WTC11 (cell line): ENCODE results near the gene NSD1. TPM values are rescaled to one million over a fixed set of nuclear protein-coding genes. Genes with fewer than 3 reads are reported as not detected.

Experiments
- ATAC-seq: fragments of 200-7000 bp; cut with Tn5 transposase; 2 replicates; pipeline ENCODE4 v1.10.0; 2021; ENCODE audit warnings: mild to moderate bottlenecking, moderate library complexity
- CTCF ChIA-PET: fragments of 300-600 bp; sonication (Branson Sonifier 250); formaldehyde crosslinking; loops from one replicate; lab custom pipeline; 2021; ENCODE audit warnings: antibody characterized with exemption; lab: Charles Lee
- POLR2A ChIA-PET: fragments of 350-600 bp; sonication (Branson Sonifier 250); formaldehyde crosslinking; loops from one replicate; lab custom pipeline; 2021; ENCODE audit warnings: antibody characterized with exemption; lab: Charles Lee
- DNase-seq: peaks from one replicate; pipeline ENCODE4 v3.0.0; 2021; ENCODE audit warnings: low spot score
- H3K27ac Mint-ChIP-seq: 2 replicates; pipeline ENCODE4 v1.8.0; 2021; ENCODE audit warnings: mixed read lengths
- H3K27me3 Mint-ChIP-seq: 2 replicates; pipeline ENCODE4 v1.8.0; 2021; ENCODE audit warnings: low read depth, mild to moderate bottlenecking, moderate library complexity, mixed read lengths
- H3K36me3 Mint-ChIP-seq: 2 replicates; pipeline ENCODE4 v1.8.0; 2021; ENCODE audit warnings: mixed read lengths
- H3K4me1 Mint-ChIP-seq: 2 replicates; pipeline ENCODE4 v1.8.0; 2022; ENCODE audit warnings: mixed read lengths
- H3K4me3 Mint-ChIP-seq: 2 replicates; pipeline ENCODE4 v1.8.0; 2021; ENCODE audit warnings: mild to moderate bottlenecking, moderate library complexity, mixed read lengths
- H3K9me3 Mint-ChIP-seq: 2 replicates; pipeline ENCODE4 v1.8.0; 2021; ENCODE audit warnings: mixed read lengths
- CREM ChIP-seq: sonication (generic); formaldehyde crosslinking; IDR thresholded peaks from 2 replicates; pipeline ENCODE4 v1.8.1; 2022; ENCODE audit warnings: mild to moderate bottlenecking, missing genetic modification reagents, moderate library complexity
- ESRRA ChIP-seq: sonication (generic); formaldehyde crosslinking; IDR thresholded peaks from 2 replicates; pipeline ENCODE4 v1.8.1; 2022; ENCODE audit warnings: mild to moderate bottlenecking, missing genetic modification reagents, borderline replicate concordance
- GABPB1 ChIP-seq: sonication (generic); formaldehyde crosslinking; IDR thresholded peaks from 2 replicates; pipeline ENCODE4 v1.8.1; 2023; ENCODE audit warnings: mild to moderate bottlenecking, missing genetic modification reagents
- GRHL2 ChIP-seq: fragments of 250-450 bp; sonication (Bioruptor Pico); IDR thresholded peaks from 2 replicates; pipeline ENCODE4 v1.8.0; 2022; ENCODE audit warnings: mild to moderate bottlenecking, moderate library complexity; ENCODE audit not compliant: insufficient replicate concordance, severe bottlenecking
- HMGA2 ChIP-seq: fragments of 250-450 bp; sonication (Bioruptor Pico); IDR thresholded peaks from 2 replicates; pipeline ENCODE4 v1.4.0; 2021; ENCODE audit warnings: mild to moderate bottlenecking, moderate library complexity
- JAZF1 ChIP-seq: fragments of 250-450 bp; sonication (Bioruptor Pico); IDR thresholded peaks from 2 replicates; pipeline ENCODE4 v1.9.0; 2021; ENCODE audit warnings: moderate library complexity, mild to moderate bottlenecking, inconsistent platforms
- NFATC4 ChIP-seq: fragments of 250-450 bp; sonication (Bioruptor Pico); IDR thresholded peaks from 2 replicates; pipeline ENCODE4 v1.9.0; 2021; ENCODE audit warnings: mild to moderate bottlenecking
- NFYB ChIP-seq: sonication (generic); formaldehyde crosslinking; conservative IDR thresholded peaks from 2 replicates; pipeline ENCODE4 v1.8.0; 2022; ENCODE audit warnings: low read depth, missing genetic modification reagents
- OVOL2 ChIP-seq: fragments of 250-450 bp; sonication (Bioruptor Pico); IDR thresholded peaks from 2 replicates; pipeline ENCODE4 v1.9.0; 2021; ENCODE audit warnings: mild to moderate bottlenecking, borderline replicate concordance
- SMAD3 ChIP-seq: sonication (generic); formaldehyde crosslinking; IDR thresholded peaks from 2 replicates; pipeline ENCODE4 v1.8.0; 2022; ENCODE audit warnings: missing genetic modification reagents, mild to moderate bottlenecking, borderline replicate concordance
- SOX15 ChIP-seq: fragments of 250-450 bp; sonication (Bioruptor Pico); IDR thresholded peaks from 2 replicates; pipeline ENCODE4 v1.9.0; 2021; ENCODE audit warnings: mild to moderate bottlenecking
- TEAD1 ChIP-seq: sonication (generic); formaldehyde crosslinking; IDR thresholded peaks from 2 replicates; pipeline ENCODE4 v1.8.0; 2022; ENCODE audit warnings: mild to moderate bottlenecking, missing genetic modification reagents
- ZBTB21 ChIP-seq: sonication (generic); formaldehyde crosslinking; IDR thresholded peaks from 2 replicates; pipeline ENCODE4 v1.8.1; 2023; ENCODE audit warnings: mild to moderate bottlenecking, missing genetic modification reagents, borderline replicate concordance
- ZNF138 ChIP-seq: sonication (generic); formaldehyde crosslinking; conservative IDR thresholded peaks from 2 replicates; pipeline ENCODE4 v1.8.1; 2022; ENCODE audit warnings: mild to moderate bottlenecking, moderate library complexity, missing genetic modification reagents
- ZNF317 ChIP-seq: sonication (generic); formaldehyde crosslinking; IDR thresholded peaks from 2 replicates; pipeline ENCODE4 v1.8.1; 2023; ENCODE audit warnings: low read depth, mild to moderate bottlenecking, moderate library complexity, missing genetic modification reagents, borderline replicate concordance
- ZNF396 ChIP-seq: fragments of 250-450 bp; sonication (Bioruptor Pico); IDR thresholded peaks from 2 replicates; pipeline ENCODE4 v1.8.0; 2021; ENCODE audit warnings: mild to moderate bottlenecking, moderate library complexity, borderline replicate concordance
- ZNF416 ChIP-seq: fragments of 250-450 bp; sonication (Bioruptor Pico); IDR thresholded peaks from 2 replicates; pipeline ENCODE4 v1.9.0; 2021; ENCODE audit warnings: mild to moderate bottlenecking, inconsistent platforms
- total RNA-seq: library from RNA; stranded (reverse); gene quantifications from 3 replicates; pipeline ENCODE4 v1.2.3, GENCODE V29; 2021
- TF ChIP-seq, protein P1 (sequence below): fragments of 250-450 bp; sonication (Bioruptor Pico); conservative IDR thresholded peaks from 2 replicates; pipeline ENCODE4 v1.9.0; 2021; ENCODE audit warnings: mild to moderate bottlenecking
- TF ChIP-seq, protein P2 (sequence below): sonication (generic); formaldehyde crosslinking; IDR thresholded peaks from 2 replicates; pipeline ENCODE4 v1.8.0; 2022; ENCODE audit warnings: missing genetic modification reagents
- TF ChIP-seq, protein P3 (sequence below): fragments of 250-450 bp; sonication (Bioruptor Pico); IDR thresholded peaks from 2 replicates; pipeline ENCODE4 v1.9.0; 2021; ENCODE audit warnings: moderate library complexity, mild to moderate bottlenecking, inconsistent platforms, borderline replicate concordance
- TF ChIP-seq, protein P4 (sequence below): fragments of 250-450 bp; sonication (Bioruptor Pico); IDR thresholded peaks from 2 replicates; pipeline ENCODE4 v1.8.0; 2021; ENCODE audit warnings: mild to moderate bottlenecking
- TF ChIP-seq, protein P5 (sequence below): sonication (generic); formaldehyde crosslinking; IDR thresholded peaks from 2 replicates; pipeline ENCODE4 v1.8.1; 2022; ENCODE audit warnings: low read depth, mild to moderate bottlenecking, moderate library complexity, missing genetic modification reagents, borderline replicate concordance
- TF ChIP-seq, protein P6 (sequence below): sonication (generic); formaldehyde crosslinking; IDR thresholded peaks from 2 replicates; pipeline ENCODE4 v1.8.1; 2023; ENCODE audit warnings: mild to moderate bottlenecking, missing genetic modification reagents
- TF ChIP-seq, protein P7 (sequence below): sonication (generic); formaldehyde crosslinking; IDR thresholded peaks from 2 replicates; pipeline ENCODE4 v1.8.1; 2023; ENCODE audit warnings: mild to moderate bottlenecking, missing genetic modification reagents, moderate library complexity
- TF ChIP-seq, protein P8 (sequence below): sonication (generic); formaldehyde crosslinking; IDR thresholded peaks from 2 replicates; pipeline ENCODE4 v1.8.1; 2022; ENCODE audit warnings: mild to moderate bottlenecking, moderate library complexity, missing genetic modification reagents

Gene NSD1
- total RNA-seq, 1 experiment from 2014 or later, result 148 TPM

DNA sequence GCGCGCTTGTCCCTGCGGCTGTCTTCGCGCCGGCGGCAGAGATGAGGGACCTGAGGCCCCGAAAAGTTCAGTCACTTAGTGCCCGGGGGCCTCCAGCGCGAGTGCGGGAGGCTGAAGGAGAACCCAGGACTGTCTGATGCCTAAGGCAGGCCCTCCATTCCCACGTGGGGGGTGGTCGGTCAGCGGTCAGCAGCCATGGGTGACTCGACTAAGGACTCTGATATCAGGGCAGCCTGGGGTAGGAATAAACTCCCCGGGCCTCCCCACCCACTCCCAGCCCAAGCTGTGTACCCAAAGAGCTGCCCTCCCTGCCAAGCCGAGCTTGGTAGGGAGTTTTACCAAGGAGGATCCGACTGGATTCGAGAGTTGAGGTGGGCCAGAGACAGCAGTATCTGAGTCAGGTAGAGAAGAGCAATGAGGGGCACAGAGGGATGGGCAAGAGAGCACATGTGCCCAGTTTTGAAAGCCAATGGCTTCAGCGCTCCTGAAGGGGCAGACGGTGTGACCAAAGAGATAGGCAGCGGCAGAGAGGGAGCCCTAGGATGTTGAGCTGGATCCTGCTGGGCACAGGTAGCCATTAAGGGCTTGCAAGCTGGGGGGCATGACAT is 46.1 kb upstream of the NSD1 start (continued):
- TF ChIP-seq ZNF396 (no peak), ZNF416 (CRISPR knock-in tag) (no peak), ZNF317 (no peak), TEAD1 (CRISPR knock-in tag) (no peak)
- TF ChIP-seq, protein P1, sequence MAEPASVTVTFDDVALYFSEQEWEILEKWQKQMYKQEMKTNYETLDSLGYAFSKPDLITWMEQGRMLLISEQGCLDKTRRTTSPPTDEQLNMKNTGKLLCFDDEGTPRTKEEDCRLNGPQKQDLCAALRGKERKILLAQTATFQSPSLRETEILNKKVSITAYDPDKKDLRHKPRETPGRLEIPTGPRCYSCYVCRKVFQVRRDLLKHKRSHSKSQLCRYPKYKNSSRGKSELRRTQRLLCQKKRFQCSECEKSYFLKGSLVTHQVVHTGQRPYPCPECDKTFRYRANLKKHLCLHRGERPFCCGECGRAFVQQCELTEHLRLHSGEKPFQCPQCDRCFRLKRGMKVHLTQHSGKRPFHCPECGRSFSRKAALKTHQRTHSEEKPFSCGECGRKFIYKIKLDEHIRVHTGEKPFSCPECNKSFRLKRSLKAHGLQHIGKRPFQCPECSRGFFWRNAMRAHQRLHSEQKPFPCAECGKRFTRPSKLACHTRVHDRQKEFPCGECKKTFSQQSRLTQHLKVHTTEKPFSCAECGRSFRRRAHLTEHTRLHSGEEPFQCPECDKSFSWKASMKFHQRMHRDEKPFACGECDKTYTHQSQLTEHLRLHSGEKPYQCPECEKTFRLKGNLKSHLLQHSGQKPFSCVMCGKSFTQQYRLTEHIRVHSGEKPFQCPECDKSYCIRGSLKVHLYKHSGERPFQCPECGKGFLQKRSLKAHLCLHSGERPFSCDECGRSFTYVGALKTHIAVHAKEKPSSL (CRISPR knock-in tag), result no peak
- TF ChIP-seq, protein P2, sequence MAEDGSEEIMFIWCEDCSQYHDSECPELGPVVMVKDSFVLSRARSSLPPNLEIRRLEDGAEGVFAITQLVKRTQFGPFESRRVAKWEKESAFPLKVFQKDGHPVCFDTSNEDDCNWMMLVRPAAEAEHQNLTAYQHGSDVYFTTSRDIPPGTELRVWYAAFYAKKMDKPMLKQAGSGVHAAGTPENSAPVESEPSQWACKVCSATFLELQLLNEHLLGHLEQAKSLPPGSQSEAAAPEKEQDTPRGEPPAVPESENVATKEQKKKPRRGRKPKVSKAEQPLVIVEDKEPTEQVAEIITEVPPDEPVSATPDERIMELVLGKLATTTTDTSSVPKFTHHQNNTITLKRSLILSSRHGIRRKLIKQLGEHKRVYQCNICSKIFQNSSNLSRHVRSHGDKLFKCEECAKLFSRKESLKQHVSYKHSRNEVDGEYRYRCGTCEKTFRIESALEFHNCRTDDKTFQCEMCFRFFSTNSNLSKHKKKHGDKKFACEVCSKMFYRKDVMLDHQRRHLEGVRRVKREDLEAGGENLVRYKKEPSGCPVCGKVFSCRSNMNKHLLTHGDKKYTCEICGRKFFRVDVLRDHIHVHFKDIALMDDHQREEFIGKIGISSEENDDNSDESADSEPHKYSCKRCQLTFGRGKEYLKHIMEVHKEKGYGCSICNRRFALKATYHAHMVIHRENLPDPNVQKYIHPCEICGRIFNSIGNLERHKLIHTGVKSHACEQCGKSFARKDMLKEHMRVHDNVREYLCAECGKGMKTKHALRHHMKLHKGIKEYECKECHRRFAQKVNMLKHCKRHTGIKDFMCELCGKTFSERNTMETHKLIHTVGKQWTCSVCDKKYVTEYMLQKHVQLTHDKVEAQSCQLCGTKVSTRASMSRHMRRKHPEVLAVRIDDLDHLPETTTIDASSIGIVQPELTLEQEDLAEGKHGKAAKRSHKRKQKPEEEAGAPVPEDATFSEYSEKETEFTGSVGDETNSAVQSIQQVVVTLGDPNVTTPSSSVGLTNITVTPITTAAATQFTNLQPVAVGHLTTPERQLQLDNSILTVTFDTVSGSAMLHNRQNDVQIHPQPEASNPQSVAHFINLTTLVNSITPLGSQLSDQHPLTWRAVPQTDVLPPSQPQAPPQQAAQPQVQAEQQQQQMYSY (CRISPR knock-in tag), result no peak
- TF ChIP-seq, protein P3, sequence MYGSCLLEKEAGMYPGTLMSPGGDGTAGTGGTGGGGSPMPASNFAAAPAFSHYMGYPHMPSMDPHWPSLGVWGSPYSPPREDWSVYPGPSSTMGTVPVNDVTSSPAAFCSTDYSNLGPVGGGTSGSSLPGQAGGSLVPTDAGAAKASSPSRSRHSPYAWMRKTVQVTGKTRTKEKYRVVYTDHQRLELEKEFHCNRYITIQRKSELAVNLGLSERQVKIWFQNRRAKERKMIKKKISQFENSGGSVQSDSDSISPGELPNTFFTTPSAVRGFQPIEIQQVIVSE, result no peak
- TF ChIP-seq, protein P4, sequence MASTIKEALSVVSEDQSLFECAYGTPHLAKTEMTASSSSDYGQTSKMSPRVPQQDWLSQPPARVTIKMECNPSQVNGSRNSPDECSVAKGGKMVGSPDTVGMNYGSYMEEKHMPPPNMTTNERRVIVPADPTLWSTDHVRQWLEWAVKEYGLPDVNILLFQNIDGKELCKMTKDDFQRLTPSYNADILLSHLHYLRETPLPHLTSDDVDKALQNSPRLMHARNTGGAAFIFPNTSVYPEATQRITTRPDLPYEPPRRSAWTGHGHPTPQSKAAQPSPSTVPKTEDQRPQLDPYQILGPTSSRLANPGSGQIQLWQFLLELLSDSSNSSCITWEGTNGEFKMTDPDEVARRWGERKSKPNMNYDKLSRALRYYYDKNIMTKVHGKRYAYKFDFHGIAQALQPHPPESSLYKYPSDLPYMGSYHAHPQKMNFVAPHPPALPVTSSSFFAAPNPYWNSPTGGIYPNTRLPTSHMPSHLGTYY (CRISPR knock-in tag), result no peak
- TF ChIP-seq, protein P5, sequence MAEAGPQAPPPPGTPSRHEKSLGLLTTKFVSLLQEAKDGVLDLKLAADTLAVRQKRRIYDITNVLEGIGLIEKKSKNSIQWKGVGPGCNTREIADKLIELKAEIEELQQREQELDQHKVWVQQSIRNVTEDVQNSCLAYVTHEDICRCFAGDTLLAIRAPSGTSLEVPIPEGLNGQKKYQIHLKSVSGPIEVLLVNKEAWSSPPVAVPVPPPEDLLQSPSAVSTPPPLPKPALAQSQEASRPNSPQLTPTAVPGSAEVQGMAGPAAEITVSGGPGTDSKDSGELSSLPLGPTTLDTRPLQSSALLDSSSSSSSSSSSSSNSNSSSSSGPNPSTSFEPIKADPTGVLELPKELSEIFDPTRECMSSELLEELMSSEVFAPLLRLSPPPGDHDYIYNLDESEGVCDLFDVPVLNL (CRISPR knock-in tag), result no peak

DNA sequence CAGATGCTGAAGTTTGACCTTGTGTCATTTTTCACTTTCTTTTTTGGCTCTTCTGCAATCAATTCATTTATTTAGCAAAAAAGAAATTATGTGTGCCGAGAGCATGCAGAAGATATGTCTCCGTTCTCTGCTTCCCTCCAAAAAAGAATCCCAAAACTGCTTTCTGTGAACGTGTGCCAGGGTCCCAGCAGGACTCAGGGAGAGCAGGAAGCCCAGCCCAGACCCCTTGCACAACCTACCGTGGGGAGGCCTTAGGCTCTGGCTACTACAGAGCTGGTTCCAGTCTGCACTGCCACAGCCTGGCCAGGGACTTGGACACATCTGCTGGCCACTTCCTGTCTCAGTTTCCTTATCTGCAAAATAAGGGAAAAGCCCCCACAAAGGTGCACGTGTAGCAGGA is 44.4 kb upstream of the NSD1 start:
- DNase-seq, result no peak
- 0 out of 2 replicates have a peak overlapping the region, but pooled peaks have one; percentile 7 for H3K27ac Mint-ChIP-seq
- no peaks in the 10 kb centered on the region for H3K9me3 Mint-ChIP-seq
- no peaks in the 10 kb centered on the region for H3K27me3 Mint-ChIP-seq
- peaks cover 17% of the 10 kb centered on the region for H3K36me3 Mint-ChIP-seq
- CTCF ChIA-PET, result interaction anchor here (0.7 to 6.5 kb wide), 5 partner anchors 10 to 428 kb away, joined by 3 to 59 read pairs (median 3); no protein-coding TSS in a partner anchor
- H3K4me3 Mint-ChIP-seq, result peak overlapping the region; percentile 36
- peaks cover 32% of the 10 kb centered on the region for H3K4me1 Mint-ChIP-seq
- ATAC-seq, result no peak
- POLR2A ChIA-PET, result no interaction called here
- TF ChIP-seq SOX15, result no peak
- no peak for TF ChIP-seq ZNF138 (CRISPR knock-in tag)
- TF ChIP-seq, protein P6, sequence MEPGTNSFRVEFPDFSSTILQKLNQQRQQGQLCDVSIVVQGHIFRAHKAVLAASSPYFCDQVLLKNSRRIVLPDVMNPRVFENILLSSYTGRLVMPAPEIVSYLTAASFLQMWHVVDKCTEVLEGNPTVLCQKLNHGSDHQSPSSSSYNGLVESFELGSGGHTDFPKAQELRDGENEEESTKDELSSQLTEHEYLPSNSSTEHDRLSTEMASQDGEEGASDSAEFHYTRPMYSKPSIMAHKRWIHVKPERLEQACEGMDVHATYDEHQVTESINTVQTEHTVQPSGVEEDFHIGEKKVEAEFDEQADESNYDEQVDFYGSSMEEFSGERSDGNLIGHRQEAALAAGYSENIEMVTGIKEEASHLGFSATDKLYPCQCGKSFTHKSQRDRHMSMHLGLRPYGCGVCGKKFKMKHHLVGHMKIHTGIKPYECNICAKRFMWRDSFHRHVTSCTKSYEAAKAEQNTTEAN, result no peak
- TF ChIP-seq, protein P7, sequence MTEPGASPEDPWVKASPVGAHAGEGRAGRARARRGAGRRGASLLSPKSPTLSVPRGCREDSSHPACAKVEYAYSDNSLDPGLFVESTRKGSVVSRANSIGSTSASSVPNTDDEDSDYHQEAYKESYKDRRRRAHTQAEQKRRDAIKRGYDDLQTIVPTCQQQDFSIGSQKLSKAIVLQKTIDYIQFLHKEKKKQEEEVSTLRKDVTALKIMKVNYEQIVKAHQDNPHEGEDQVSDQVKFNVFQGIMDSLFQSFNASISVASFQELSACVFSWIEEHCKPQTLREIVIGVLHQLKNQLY (CRISPR knock-in tag), result no peak
- TF ChIP-seq NFATC4, result no peak
- no peak for TF ChIP-seq TEAD1 (CRISPR knock-in tag)
- no peak for TF ChIP-seq NFYB (CRISPR knock-in tag)
- no peak for TF ChIP-seq SMAD3 (CRISPR knock-in tag)
- TF ChIP-seq ESRRA (CRISPR knock-in tag), result no peak
- no peak for TF ChIP-seq GABPB1
- TF ChIP-seq ZNF396, result no peak
- TF ChIP-seq ZBTB21 (CRISPR knock-in tag), result no peak
- no peak for TF ChIP-seq HMGA2 (CRISPR knock-in tag)
- TF ChIP-seq, protein P8, sequence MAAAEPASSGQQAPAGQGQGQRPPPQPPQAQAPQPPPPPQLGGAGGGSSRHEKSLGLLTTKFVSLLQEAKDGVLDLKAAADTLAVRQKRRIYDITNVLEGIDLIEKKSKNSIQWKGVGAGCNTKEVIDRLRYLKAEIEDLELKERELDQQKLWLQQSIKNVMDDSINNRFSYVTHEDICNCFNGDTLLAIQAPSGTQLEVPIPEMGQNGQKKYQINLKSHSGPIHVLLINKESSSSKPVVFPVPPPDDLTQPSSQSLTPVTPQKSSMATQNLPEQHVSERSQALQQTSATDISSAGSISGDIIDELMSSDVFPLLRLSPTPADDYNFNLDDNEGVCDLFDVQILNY (CRISPR knock-in tag), result no peak
- TF ChIP-seq CREM (CRISPR knock-in tag), result no peak
- TF ChIP-seq GRHL2, result no peak
- TF ChIP-seq OVOL2 (CRISPR knock-in tag), result no peak
- TF ChIP-seq JAZF1 (CRISPR knock-in tag), result no peak
